ENCODE data around the gene CRIM1.

Gene CRIM1

GRCh38 chr2:36478999-36479398 is 123.4 kb downstream of the CRIM1 start:
- Histone ChIP-seq H3K36me3 (no peaks in the 10 kb centered on the region), H3K27me3 (no peaks in the 10 kb centered on the region), H3K9me3 (no peaks in the 10 kb centered on the region), H3K4me3 (ENCODE audit: low read depth in 1 of 2, low read length in 1 of 2) (no peak overlapping the region), H3K4me1 (ENCODE audit: control insufficient read depth in 1 of 2, insufficient read depth in 1 of 2, low read depth in 1 of 2, low read length in 1 of 2) (peaks cover 0 to 13% of the 10 kb centered on the region in 2 experiments), H3K27ac (no peak overlapping the region)
- TF ChIP-seq CTCF (IDR thresholded peaks at IDR 0.05), result no peak

GRCh38 chr2:36479406-36479805 is 123.8 kb downstream of the CRIM1 start:
- no peak overlapping the region for H3K27ac ChIP-seq
- no peaks in the 10 kb centered on the region for H3K27me3 ChIP-seq
- no peaks in the 10 kb centered on the region for H3K36me3 ChIP-seq
- H3K9me3 ChIP-seq, result no peaks in the 10 kb centered on the region
- TF ChIP-seq CTCF (IDR thresholded peaks at IDR 0.05), result no peak
- H3K4me3 ChIP-seq (ENCODE audit: low read depth in 1 of 2, low read length in 1 of 2), result no peak overlapping the region
- H3K4me1 ChIP-seq (ENCODE audit: control insufficient read depth in 1 of 2, insufficient read depth in 1 of 2, low read depth in 1 of 2, low read length in 1 of 2), result peaks cover 0 to 13% of the 10 kb centered on the region in 2 experiments

DNA sequence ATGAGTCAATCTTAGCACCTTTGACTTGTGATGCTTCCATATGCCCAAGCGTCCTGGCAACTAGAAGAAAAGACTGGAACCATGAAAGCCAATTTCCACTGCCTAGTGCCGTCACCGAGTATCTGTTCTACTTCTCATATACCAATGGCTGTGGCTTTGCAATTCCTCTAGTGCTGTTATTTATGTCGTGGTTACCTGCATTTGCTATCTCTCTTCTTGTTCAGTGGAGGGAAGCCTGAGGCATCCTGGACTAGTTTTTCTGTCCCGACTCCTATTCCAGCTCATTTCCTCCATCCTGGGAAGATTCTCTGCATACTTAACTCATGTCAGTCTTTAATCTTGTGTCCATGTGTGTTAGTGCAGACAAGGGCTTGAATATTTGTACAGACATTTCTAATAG is 124.5 kb downstream of the CRIM1 start:
- H3K36me3 ChIP-seq, result no peaks in the 10 kb centered on the region
- no peak overlapping the region for H3K4me3 ChIP-seq (ENCODE audit: low read depth in 1 of 2, low read length in 1 of 2)
- H3K27me3 ChIP-seq, result no peaks in the 10 kb centered on the region
- no peak overlapping the region for H3K27ac ChIP-seq
- H3K4me1 ChIP-seq (ENCODE audit: control insufficient read depth in 1 of 2, insufficient read depth in 1 of 2, low read depth in 1 of 2, low read length in 1 of 2), result peaks cover 0 to 13% of the 10 kb centered on the region in 2 experiments
- no peak for TF ChIP-seq CTCF (IDR thresholded peaks at IDR 0.05)
- H3K9me3 ChIP-seq, result no peaks in the 10 kb centered on the region

DNA sequence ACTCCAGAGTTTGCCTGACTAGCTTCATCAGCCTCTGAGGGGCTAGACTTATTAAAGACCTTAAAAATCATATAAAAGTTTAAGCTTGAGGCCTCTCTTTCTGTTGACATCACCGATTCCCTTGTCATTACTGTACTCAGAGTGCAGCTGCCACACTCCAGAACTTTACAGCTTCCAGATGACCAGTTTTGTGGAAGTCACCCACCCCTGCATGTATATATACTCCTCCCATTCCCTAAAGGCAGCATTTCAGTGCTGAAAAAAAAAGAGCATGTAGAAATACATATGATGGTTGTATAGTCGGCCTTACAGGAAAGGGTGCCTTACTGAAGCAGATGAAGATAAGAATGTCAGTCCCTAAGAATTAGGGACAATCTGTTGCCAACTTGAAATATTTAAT is 125.1 kb downstream of the CRIM1 start:
- Histone ChIP-seq H3K9me3 (no peaks in the 10 kb centered on the region), H3K27ac (no peak overlapping the region), H3K4me3 (ENCODE audit: low read depth in 1 of 2, low read length in 1 of 2) (no peak overlapping the region), H3K4me1 (ENCODE audit: control insufficient read depth in 1 of 2, insufficient read depth in 1 of 2, low read depth in 1 of 2, low read length in 1 of 2) (peaks cover 0 to 13% of the 10 kb centered on the region in 2 experiments), H3K27me3 (no peaks in the 10 kb centered on the region), H3K36me3 (no peaks in the 10 kb centered on the region)
- TF ChIP-seq CTCF (IDR thresholded peaks at IDR 0.05), result no peak

- no peak overlapping the region for H3K27ac ChIP-seq
- no peak overlapping the region for H3K4me3 ChIP-seq (ENCODE audit: low read depth in 1 of 2, low read length in 1 of 2)
- H3K27me3 ChIP-seq, result no peaks in the 10 kb centered on the region
- no peak for TF ChIP-seq CTCF (IDR thresholded peaks at IDR 0.05)
- H3K36me3 ChIP-seq, result no peaks in the 10 kb centered on the region
- H3K9me3 ChIP-seq, result no peaks in the 10 kb centered on the region
- peaks cover 0 to 13% of the 10 kb centered on the region in 2 experiments for H3K4me1 ChIP-seq (ENCODE audit: control insufficient read depth in 1 of 2, insufficient read depth in 1 of 2, low read depth in 1 of 2, low read length in 1 of 2)
Measured at GRCh38 chr2:36481709-36482108, 126.1 kb downstream of the CRIM1 start.

All from neutrophil (primary cell).